Measurements from ENCODE around the gene RSPO3. TPM values are rescaled to one million over a fixed set of nuclear protein-coding genes. Genes with fewer than 3 reads are reported as not detected.
A peak's percentile ranks its signal among the peaks of the same experiment; 100 is the strongest.

RSPO3 gene
- total RNA-seq, 1 donor from 2014 or later = 26.3 TPM

- peaks cover 40% of the 10 kb centered on the region for H3K27me3 Mint-ChIP-seq (ENCODE audit: low read depth)
- no peak for DNase-seq (ENCODE audit: low spot score in 2 of 2, unreplicated experiment in 2 of 2)
Measured at GRCh38 chr6:127114214-127114760, 4.2 kb upstream of the RSPO3 start.

GRCh38 chr6:127115084-127115655 lies 3.3 kb upstream of the RSPO3 start:
- H3K36me3 Mint-ChIP-seq = no peaks in the 10 kb centered on the region
- peaks cover 20% of the 10 kb centered on the region for H3K4me1 Mint-ChIP-seq
- H3K27ac Mint-ChIP-seq = no peak overlapping the region
- TF ChIP-seq CTCF (IDR thresholded peaks at IDR 0.05; ENCODE audit: unreplicated experiment) = no peak
- no peak overlapping the region for H3K4me3 Mint-ChIP-seq
- H3K9me3 Mint-ChIP-seq = no peaks in the 10 kb centered on the region
- no peak for DNase-seq (ENCODE audit: low spot score in 2 of 2, unreplicated experiment in 2 of 2)
- peaks cover 47% of the 10 kb centered on the region for H3K27me3 Mint-ChIP-seq (ENCODE audit: low read depth)

More at GRCh38 chr6:127114214-127114760, 4.2 kb upstream of the RSPO3 start:
- Mint-ChIP-seq H3K4me1 (peaks cover 16% of the 10 kb centered on the region), H3K9me3 (no peaks in the 10 kb centered on the region), H3K36me3 (no peaks in the 10 kb centered on the region), H3K4me3 (no peak overlapping the region), H3K27ac (no peak overlapping the region)
- TF ChIP-seq CTCF (IDR thresholded peaks at IDR 0.05; ENCODE audit: unreplicated experiment) = no peak

- peaks cover 51% of the 10 kb centered on the region for H3K27me3 Mint-ChIP-seq (ENCODE audit: low read depth)
- H3K27ac Mint-ChIP-seq = no peak overlapping the region
- H3K4me3 Mint-ChIP-seq = no peak overlapping the region
- H3K4me1 Mint-ChIP-seq = peaks cover 22% of the 10 kb centered on the region
- no peaks in the 10 kb centered on the region for H3K9me3 Mint-ChIP-seq
- DNase-seq (ENCODE audit: low spot score in 2 of 2, unreplicated experiment in 2 of 2) = no peak
- TF ChIP-seq CTCF (IDR thresholded peaks at IDR 0.05; ENCODE audit: unreplicated experiment) = no peak
- H3K36me3 Mint-ChIP-seq = no peaks in the 10 kb centered on the region
Measured at GRCh38 chr6:127115746-127116145, 2.7 kb upstream of the RSPO3 start.

- H3K27ac Mint-ChIP-seq = peak overlapping the region; percentile 87
- no peaks in the 10 kb centered on the region for H3K9me3 Mint-ChIP-seq
- DNase-seq (ENCODE audit: low spot score in 2 of 2, unreplicated experiment in 2 of 2) = peak in 1 of 2 experiments; percentile 21
- H3K4me1 Mint-ChIP-seq = peaks cover 35% of the 10 kb centered on the region
- no peak for TF ChIP-seq CTCF (IDR thresholded peaks at IDR 0.05; ENCODE audit: unreplicated experiment)
- H3K36me3 Mint-ChIP-seq = no peaks in the 10 kb centered on the region
- peaks cover 52% of the 10 kb centered on the region for H3K27me3 Mint-ChIP-seq (ENCODE audit: low read depth)
- peak overlapping the region; percentile 80 for H3K4me3 Mint-ChIP-seq
Measured at GRCh38 chr6:127117979-127118297, 533 bp upstream of the RSPO3 start.

GRCh38 chr6:127119102-127120022 lies 891 bp downstream of the RSPO3 start:
- Mint-ChIP-seq H3K36me3 (no peaks in the 10 kb centered on the region), H3K27ac (no peak overlapping the region), H3K4me3 (peak overlapping the region; percentile 85), H3K27me3 (ENCODE audit: low read depth) (peaks cover 54% of the 10 kb centered on the region), H3K9me3 (no peaks in the 10 kb centered on the region), H3K4me1 (peaks cover 39% of the 10 kb centered on the region)
- no peak for TF ChIP-seq CTCF (IDR thresholded peaks at IDR 0.05; ENCODE audit: unreplicated experiment)
- peak; percentile 20 to 52 for DNase-seq (ENCODE audit: low spot score in 2 of 2, unreplicated experiment in 2 of 2)

Data from mesothelial cell of epicardium (in vitro differentiated cells).